Cortex of kidney (tissue), 1 donor: Measurements from ENCODE around the gene TNC.
"Not testable (repeated sequence)": the region's sequence is repeated elsewhere in the genome, so short reads cannot be mapped to it uniquely, and the experiment has no call there.

Source experiments
- DNase-seq: peaks from one replicate; lab custom pipeline; 2025; lab: John Stamatoyannopoulos, UW

TNC gene

GRCh38 chr9:115134941-115135340, 17.0 kb upstream of the TNC start:
- no peak for DNase-seq

- no peak for DNase-seq
Observed at GRCh38 chr9:115133649-115134048, 15.7 kb upstream of the TNC start.

- no peak for DNase-seq
Observed at GRCh38 chr9:115132648-115133047, 14.7 kb upstream of the TNC start.

- DNase-seq: no peak
Observed at GRCh38 chr9:115130176-115130575, 12.2 kb upstream of the TNC start.

- not testable (repeated sequence) for DNase-seq
Observed at GRCh38 chr9:115128726-115129125, 10.8 kb upstream of the TNC start.

- DNase-seq: no peak
Observed at GRCh38 chr9:115127191-115127817, 9.3 kb upstream of the TNC start.

- no peak for DNase-seq
Observed at GRCh38 chr9:115126404-115126803, 8.4 kb upstream of the TNC start.

GRCh38 chr9:115122937-115123336, 5.0 kb upstream of the TNC start:
- DNase-seq: no peak

GRCh38 chr9:115121181-115121580, 3.2 kb upstream of the TNC start:
- DNase-seq: no peak

- no peak for DNase-seq
Observed at GRCh38 chr9:115118879-115119218, 892 bp upstream of the TNC start.

- no peak for DNase-seq
Observed at GRCh38 chr9:115116421-115117284, 1.3 kb downstream of the TNC start.

GRCh38 chr9:115115924-115116323, 2.0 kb downstream of the TNC start:
- DNase-seq: no peak

- DNase-seq: no peak
Observed at GRCh38 chr9:115115117-115115880, 2.7 kb downstream of the TNC start.

GRCh38 chr9:115114546-115114945, 3.4 kb downstream of the TNC start:
- DNase-seq: no peak

- no peak for DNase-seq
Observed at GRCh38 chr9:115114084-115114483, 3.9 kb downstream of the TNC start.

- DNase-seq: no peak
Observed at GRCh38 chr9:115111874-115112273, 6.1 kb downstream of the TNC start.

- no peak for DNase-seq
Observed at GRCh38 chr9:115109486-115109885, 8.5 kb downstream of the TNC start.

GRCh38 chr9:115107701-115108100, 10.3 kb downstream of the TNC start:
- DNase-seq: no peak

- DNase-seq: no peak
Observed at GRCh38 chr9:115106642-115107041, 11.3 kb downstream of the TNC start.

- no peak for DNase-seq
Observed at GRCh38 chr9:115106001-115106400, 12.0 kb downstream of the TNC start.

GRCh38 chr9:115104908-115105307, 13.0 kb downstream of the TNC start:
- DNase-seq: no peak

GRCh38 chr9:115103746-115104477, 14.0 kb downstream of the TNC start:
- DNase-seq: no peak
